Mammary epithelial cell (primary cell): ENCODE results near the gene IFT80.

Experiments used
- CTCF ChIP-seq, 2 donors: IDR thresholded peaks in 1 of 2; conservative IDR thresholded peaks in 1 of 2; 2 replicates each; pipeline ENCODE4 v1.5.1; 2011 to 2012; ENCODE audit warnings: inconsistent platforms in 2 of 2, low read length in 2 of 2, mild to moderate bottlenecking in 2 of 2, control low read depth in 1 of 2, low read depth in 1 of 2; ENCODE audit not compliant: insufficient read depth in 1 of 2; ENCODE audit errors: extremely low read depth in 1 of 2
- EZH2 ChIP-seq: IDR thresholded peaks from 2 replicates; pipeline ENCODE4 v1.6.1; 2012; ENCODE audit warnings: low read length, inconsistent platforms, borderline replicate concordance

- TF ChIP-seq CTCF (conservative IDR thresholded peaks at IDR 0.05 in 1 of 2, IDR thresholded peaks at IDR 0.05 in 1 of 2; ENCODE audit: extremely low read depth in 1 of 2, insufficient read depth in 1 of 2, low read depth in 1 of 2, low read length in 2 of 2) (no peak), EZH2 (no peak)
Measured at GRCh38 chr3:160221019-160221418, 178.0 kb downstream of the IFT80 start.
